NCI-H748 (cell line): ENCODE measurements around the gene DAZAP1.
A peak's percentile ranks its signal among the peaks of the same experiment; 100 is the strongest.
"Not testable (repeated sequence)": the region's sequence is repeated elsewhere in the genome, so short reads cannot be mapped to it uniquely, and the experiment has no call there.

ENCODE experiments used
- DNase-seq: peaks from one replicate; lab custom pipeline; 2025; ENCODE audit not compliant: unreplicated experiment; lab: John Stamatoyannopoulos, UW

The DAZAP1 gene

GRCh38 chr19:1439525-1440417, 32.4 kb downstream of the DAZAP1 start:
- DNase-seq, result not testable (repeated sequence)

- no peak for DNase-seq
Observed at GRCh38 chr19:1440418-1440801, 33.0 kb downstream of the DAZAP1 start.

- no peak for DNase-seq
Observed at GRCh38 chr19:1441022-1441426, 33.6 kb downstream of the DAZAP1 start.

- DNase-seq, result no peak
Observed at GRCh38 chr19:1441677-1442438, 34.5 kb downstream of the DAZAP1 start.

GRCh38 chr19:1445185-1445931, 38.0 kb downstream of the DAZAP1 start:
- DNase-seq, result peak; percentile 60

- DNase-seq, result peak; percentile 66
Observed at GRCh38 chr19:1445932-1446712, 38.7 kb downstream of the DAZAP1 start.

GRCh38 chr19:1446713-1447481, 39.5 kb downstream of the DAZAP1 start:
- peak; percentile 18 for DNase-seq

- no peak for DNase-seq
Observed at GRCh38 chr19:1447504-1447903, 40.1 kb downstream of the DAZAP1 start.

- DNase-seq, result no peak
Observed at GRCh38 chr19:1447944-1448343, 40.6 kb downstream of the DAZAP1 start.

- peak; percentile 90 for DNase-seq
Observed at GRCh38 chr19:1449467-1450442, 42.4 kb downstream of the DAZAP1 start, which contains the start of gene APC2. TSS of gene APC2 (plus strand) at chr19:1450121. CDS start at chr19:1453002, 2,881 bp downstream.

GRCh38 chr19:1450735-1451731, 43.6 kb downstream of the DAZAP1 start:
- no peak for DNase-seq

GRCh38 chr19:1451916-1452801, 44.8 kb downstream of the DAZAP1 start:
- peak; percentile 34 for DNase-seq

GRCh38 chr19:1452802-1453524, 45.6 kb downstream of the DAZAP1 start:
- no peak for DNase-seq

GRCh38 chr19:1453525-1454364, 46.4 kb downstream of the DAZAP1 start:
- no peak for DNase-seq

GRCh38 chr19:1455002-1455335, 47.6 kb downstream of the DAZAP1 start:
- DNase-seq, result no peak
